ENCODE results near the gene KRTAP13-1. TPM values are rescaled to one million over a fixed set of nuclear protein-coding genes. Genes with fewer than 3 reads are reported as not detected.

KRTAP13-1 gene
- total RNA-seq, 6 experiments from 2014 or later, result not detected

GRCh38 chr21:30439975-30440374, 44.1 kb downstream of the KRTAP13-1 start, which contains the start of gene KRTAP15-1:
Gene KRTAP15-1 (plus strand): TSS chr21:30440275. CDS start chr21:30440328, 53 bp downstream.
- no peaks in the 10 kb centered on the region for H3K4me1 ChIP-seq
- no peak for TF ChIP-seq POLR2A (IDR thresholded peaks at IDR 0.05)
- no peak for TF ChIP-seq CTCF (IDR thresholded peaks at IDR 0.05)
- no peaks in the 10 kb centered on the region for H3K27me3 ChIP-seq
- no peak for ATAC-seq
- no peaks in the 10 kb centered on the region for H3K36me3 ChIP-seq
- H3K4me3 ChIP-seq, result no peak within 1 kb of the TSS
- no peak within 1 kb of the TSS for H3K27ac ChIP-seq
- no peak for DNase-seq
- no peaks in the 10 kb centered on the region for H3K9me3 ChIP-seq
- intact Hi-C loops (cut with DNase I), result no loop called here
- 83% methylated on average over 5 of the region's 5 CpGs for WGBS (ENCODE audit: insufficient coverage, low coverage, low lambda C conversion rate, missing lambda C conversion rate)

DNA sequence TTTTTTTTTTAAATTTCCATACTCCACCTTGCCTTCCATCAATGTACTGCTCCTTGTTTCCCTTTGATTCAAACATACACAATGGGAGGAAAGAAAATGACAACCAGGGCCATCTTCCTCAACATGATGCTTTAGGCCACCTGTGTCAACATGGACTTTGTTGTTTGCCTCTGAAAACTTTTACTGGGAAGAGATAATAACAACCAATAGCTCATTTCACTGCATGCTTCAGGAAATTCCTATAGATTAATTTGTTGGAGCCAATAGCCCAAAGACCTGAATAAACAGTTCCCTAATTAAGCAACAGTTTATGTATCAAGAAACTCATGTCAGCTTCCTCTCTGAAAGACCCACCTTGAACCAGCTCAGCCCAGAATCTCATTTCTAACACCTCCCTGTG, 47.4 kb downstream of the KRTAP13-1 start:
- H3K27ac ChIP-seq, result no peak overlapping the region
- TF ChIP-seq CTCF (IDR thresholded peaks at IDR 0.05), result no peak
- no peak for TF ChIP-seq POLR2A (IDR thresholded peaks at IDR 0.05)
- no peak overlapping the region for H3K4me3 ChIP-seq
- no peaks in the 10 kb centered on the region for H3K9me3 ChIP-seq
- no peaks in the 10 kb centered on the region for H3K4me1 ChIP-seq
- intact Hi-C loops (cut with DNase I), result no loop called here
- no peaks in the 10 kb centered on the region for H3K36me3 ChIP-seq
- ATAC-seq, result no peak
- H3K27me3 ChIP-seq, result no peaks in the 10 kb centered on the region
- DNase-seq, result no peak

DNA sequence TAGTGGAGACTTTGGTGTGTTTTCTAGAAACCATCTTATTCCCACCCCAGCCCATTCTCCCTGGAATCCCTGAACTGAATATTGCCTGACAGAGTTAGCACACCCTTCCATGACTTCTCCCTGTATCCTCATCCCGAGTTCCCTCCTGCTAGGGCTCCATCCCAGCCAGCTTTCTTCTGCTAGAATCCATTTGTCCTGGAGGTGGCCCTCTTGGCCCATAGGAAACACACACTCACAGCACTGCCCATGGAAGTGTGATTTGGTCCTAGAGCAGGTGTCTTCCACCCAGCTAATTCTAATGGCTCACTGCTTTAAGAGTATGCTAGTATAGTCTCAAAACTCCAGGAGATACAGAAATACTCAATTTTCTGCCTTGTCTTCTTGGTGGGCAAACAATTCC, 48.4 kb downstream of the KRTAP13-1 start:
- H3K9me3 ChIP-seq, result no peaks in the 10 kb centered on the region
- DNase-seq (no peak), ATAC-seq (no peak)
- WGBS (ENCODE audit: insufficient coverage, low coverage, low lambda C conversion rate, missing lambda C conversion rate), result 9% methylated on average over 1 of the region's 1 CpG
- no peaks in the 10 kb centered on the region for H3K4me1 ChIP-seq
- intact Hi-C loops (cut with DNase I), result no loop called here
- H3K27ac ChIP-seq, result no peak overlapping the region
- TF ChIP-seq POLR2A (IDR thresholded peaks at IDR 0.05), result no peak
- TF ChIP-seq CTCF (IDR thresholded peaks at IDR 0.05), result no peak
- no peak overlapping the region for H3K4me3 ChIP-seq
- no peaks in the 10 kb centered on the region for H3K36me3 ChIP-seq
- no peaks in the 10 kb centered on the region for H3K27me3 ChIP-seq

Small RNA genes lying within 50 kb of the gene (microRNA-seq; reads per million reads assigned to microRNA genes)
- 0 reads per million in 2 donors for gene MIR4327

Small RNA genes lying within 50 kb of the gene (small RNA-seq; reads per million reads assigned to genes)
- 0 reads per million in 2 experiments for gene KRTAP23-1
- 0 reads per million in 2 experiments for gene MIR4327

Other genes starting within 250 kb of the KRTAP13-1 start
- gene CLDN17, start 229.2 kb upstream of the KRTAP13-1 start, total RNA-seq, result not detected
- not detected for gene CLDN8, start 179.9 kb upstream of the KRTAP13-1 start, total RNA-seq
- not detected for gene KRTAP24-1, start 113.1 kb upstream of the KRTAP13-1 start, total RNA-seq
- not detected for gene KRTAP25-1, start 106.5 kb upstream of the KRTAP13-1 start, total RNA-seq
- not detected for gene KRTAP26-1, start 75.7 kb upstream of the KRTAP13-1 start, total RNA-seq
- gene KRTAP27-1, start 58.3 kb upstream of the KRTAP13-1 start, total RNA-seq, result not detected
- not detected for gene KRTAP23-1, start 47.4 kb upstream of the KRTAP13-1 start, total RNA-seq
- gene KRTAP13-2, start 23.8 kb upstream of the KRTAP13-1 start, total RNA-seq, result not detected
- gene KRTAP13-3, start 29.9 kb downstream of the KRTAP13-1 start, total RNA-seq, result not detected
- gene KRTAP13-4, start 34.2 kb downstream of the KRTAP13-1 start, total RNA-seq, result not detected
- not detected for gene KRTAP15-1, start 44.2 kb downstream of the KRTAP13-1 start, total RNA-seq
- gene KRTAP19-1, start 84.3 kb downstream of the KRTAP13-1 start, total RNA-seq, result not detected
- not detected for gene KRTAP19-2, start 91.4 kb downstream of the KRTAP13-1 start, total RNA-seq
- gene KRTAP19-3, start 96.0 kb downstream of the KRTAP13-1 start, total RNA-seq, result not detected
- gene KRTAP19-4, start 101.1 kb downstream of the KRTAP13-1 start, total RNA-seq, result not detected
- gene KRTAP19-5, start 106.1 kb downstream of the KRTAP13-1 start, total RNA-seq, result not detected
- not detected for gene KRTAP19-6, start 145.8 kb downstream of the KRTAP13-1 start, total RNA-seq
- gene KRTAP19-7, start 165.3 kb downstream of the KRTAP13-1 start, total RNA-seq, result not detected
- not detected for gene KRTAP22-2, start 194.4 kb downstream of the KRTAP13-1 start, total RNA-seq
- not detected for gene KRTAP6-3, start 196.4 kb downstream of the KRTAP13-1 start, total RNA-seq
- gene KRTAP6-2, start 202.9 kb downstream of the KRTAP13-1 start, total RNA-seq, result not detected
- not detected for gene KRTAP22-1, start 205.1 kb downstream of the KRTAP13-1 start, total RNA-seq
- not detected for gene KRTAP6-1, start 217.9 kb downstream of the KRTAP13-1 start, total RNA-seq
- not detected for gene KRTAP20-1, start 220.4 kb downstream of the KRTAP13-1 start, total RNA-seq
- not detected for gene KRTAP20-4, start 224.6 kb downstream of the KRTAP13-1 start, total RNA-seq
- not detected for gene KRTAP20-2, start 239.2 kb downstream of the KRTAP13-1 start, total RNA-seq
- not detected for gene KRTAP20-3, start 246.8 kb downstream of the KRTAP13-1 start, total RNA-seq